CD4-positive, alpha-beta T cell treated with Interleukin-15 for 1 hour (primary cell): ENCODE measurements around the gene STAP2.

Source experiments
- DNase-seq: peaks from one replicate; pipeline ENCODE4 v3.0.0-alpha.2; 2020

Gene STAP2

GRCh38 chr19:4369888-4370260 lies 31.2 kb upstream of the STAP2 start:
- peak; percentile 77 for DNase-seq

GRCh38 chr19:4369109-4369887 lies 30.7 kb upstream of the STAP2 start:
- peak; percentile 81 for DNase-seq

GRCh38 chr19:4368128-4368820 lies 29.6 kb upstream of the STAP2 start:
- DNase-seq = no peak

- peak; percentile 25 for DNase-seq
Measured at GRCh38 chr19:4367781-4368127, 29.1 kb upstream of the STAP2 start.

GRCh38 chr19:4367336-4367723 lies 28.7 kb upstream of the STAP2 start:
- no peak for DNase-seq

- DNase-seq = no peak
Measured at GRCh38 chr19:4366666-4367335, 28.2 kb upstream of the STAP2 start.

GRCh38 chr19:4365791-4366665 lies 27.4 kb upstream of the STAP2 start:
- DNase-seq = no peak

- no peak for DNase-seq
Measured at GRCh38 chr19:4365341-4365740, 26.7 kb upstream of the STAP2 start.

- no peak for DNase-seq
Measured at GRCh38 chr19:4363571-4364304, 25.1 kb upstream of the STAP2 start.

- no peak for DNase-seq
Measured at GRCh38 chr19:4362831-4363545, 24.4 kb upstream of the STAP2 start.

GRCh38 chr19:4362101-4362828 lies 23.6 kb upstream of the STAP2 start:
- DNase-seq = no peak

- no peak for DNase-seq
Measured at GRCh38 chr19:4361152-4362046, 22.8 kb upstream of the STAP2 start.

GRCh38 chr19:4360641-4361151 lies 22.1 kb upstream of the STAP2 start:
- no peak for DNase-seq

GRCh38 chr19:4360081-4360569 lies 21.5 kb upstream of the STAP2 start:
- no peak for DNase-seq

- DNase-seq = no peak
Measured at GRCh38 chr19:4359627-4360000, 21.0 kb upstream of the STAP2 start.

GRCh38 chr19:4358709-4359626 lies 20.3 kb upstream of the STAP2 start:
- no peak for DNase-seq

GRCh38 chr19:4357921-4358326 lies 19.3 kb upstream of the STAP2 start:
- no peak for DNase-seq

GRCh38 chr19:4357095-4357797 lies 18.6 kb upstream of the STAP2 start:
- DNase-seq = no peak
